Measurements from ENCODE around the gene TNS4. TPM values are rescaled to one million over a fixed set of nuclear protein-coding genes. Genes with fewer than 3 reads are reported as not detected.

Gene TNS4
- total and polyA plus RNA-seq, 9 of the 15 experiments (the other 6 are each of a cell fraction or from before 2014, with no cell fraction given): 0.04 to 0.73 (median 0.24) TPM; not detected in 1

DNA sequence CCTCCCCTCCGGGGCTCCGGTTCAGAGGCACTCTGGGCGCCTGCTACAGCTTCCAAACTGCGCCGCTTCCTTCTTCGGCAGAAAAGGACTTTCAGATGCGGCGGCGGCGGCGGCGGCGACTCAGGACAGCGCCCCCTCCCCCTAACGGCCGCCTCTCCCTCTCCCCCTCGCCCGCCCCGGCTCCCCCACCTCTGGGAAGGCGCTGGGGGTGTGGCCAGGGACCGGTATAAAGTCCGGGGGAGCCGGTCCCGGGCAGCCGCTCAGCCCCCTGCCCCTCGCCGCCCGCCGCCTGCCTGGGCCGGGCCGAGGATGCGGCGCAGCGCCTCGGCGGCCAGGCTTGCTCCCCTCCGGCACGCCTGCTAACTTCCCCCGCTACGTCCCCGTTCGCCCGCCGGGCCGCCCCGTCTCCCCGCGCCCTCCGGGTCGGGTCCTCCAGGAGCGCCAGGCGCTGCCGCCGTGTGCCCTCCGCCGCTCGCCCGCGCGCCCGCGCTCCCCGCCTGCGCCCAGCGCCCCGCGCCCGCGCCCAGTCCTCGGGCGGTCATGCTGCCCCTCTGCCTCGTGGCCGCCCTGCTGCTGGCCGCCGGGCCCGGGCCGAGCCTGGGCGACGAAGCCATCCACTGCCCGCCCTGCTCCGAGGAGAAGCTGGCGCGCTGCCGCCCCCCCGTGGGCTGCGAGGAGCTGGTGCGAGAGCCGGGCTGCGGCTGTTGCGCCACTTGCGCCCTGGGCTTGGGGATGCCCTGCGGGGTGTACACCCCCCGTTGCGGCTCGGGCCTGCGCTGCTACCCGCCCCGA, 58.0 kb downstream of the TNS4 start, which contains the start of gene IGFBP4 (continued):
- 0 out of 4 replicates have a peak, but pooled peaks of 1 of the 2 experiments have one; percentile 17 for TF ChIP-seq RCOR1 (IDR thresholded peaks at IDR 0.05; ENCODE audit: borderline replicate concordance in 1 of 2, low read depth in 2 of 2, low read length in 2 of 2)
- no peak for TF ChIP-seq TCFL5 (CRISPR knock-in tag; conservative IDR thresholded peaks at IDR 0.05)
- TF ChIP-seq, protein P1, sequence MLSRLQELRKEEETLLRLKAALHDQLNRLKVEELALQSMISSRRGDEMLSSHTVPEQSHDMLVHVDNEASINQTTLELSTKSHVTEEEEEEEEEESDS (CRISPR knock-in tag; IDR thresholded peaks at IDR 0.05): no peak
- TF ChIP-seq, protein P2, sequence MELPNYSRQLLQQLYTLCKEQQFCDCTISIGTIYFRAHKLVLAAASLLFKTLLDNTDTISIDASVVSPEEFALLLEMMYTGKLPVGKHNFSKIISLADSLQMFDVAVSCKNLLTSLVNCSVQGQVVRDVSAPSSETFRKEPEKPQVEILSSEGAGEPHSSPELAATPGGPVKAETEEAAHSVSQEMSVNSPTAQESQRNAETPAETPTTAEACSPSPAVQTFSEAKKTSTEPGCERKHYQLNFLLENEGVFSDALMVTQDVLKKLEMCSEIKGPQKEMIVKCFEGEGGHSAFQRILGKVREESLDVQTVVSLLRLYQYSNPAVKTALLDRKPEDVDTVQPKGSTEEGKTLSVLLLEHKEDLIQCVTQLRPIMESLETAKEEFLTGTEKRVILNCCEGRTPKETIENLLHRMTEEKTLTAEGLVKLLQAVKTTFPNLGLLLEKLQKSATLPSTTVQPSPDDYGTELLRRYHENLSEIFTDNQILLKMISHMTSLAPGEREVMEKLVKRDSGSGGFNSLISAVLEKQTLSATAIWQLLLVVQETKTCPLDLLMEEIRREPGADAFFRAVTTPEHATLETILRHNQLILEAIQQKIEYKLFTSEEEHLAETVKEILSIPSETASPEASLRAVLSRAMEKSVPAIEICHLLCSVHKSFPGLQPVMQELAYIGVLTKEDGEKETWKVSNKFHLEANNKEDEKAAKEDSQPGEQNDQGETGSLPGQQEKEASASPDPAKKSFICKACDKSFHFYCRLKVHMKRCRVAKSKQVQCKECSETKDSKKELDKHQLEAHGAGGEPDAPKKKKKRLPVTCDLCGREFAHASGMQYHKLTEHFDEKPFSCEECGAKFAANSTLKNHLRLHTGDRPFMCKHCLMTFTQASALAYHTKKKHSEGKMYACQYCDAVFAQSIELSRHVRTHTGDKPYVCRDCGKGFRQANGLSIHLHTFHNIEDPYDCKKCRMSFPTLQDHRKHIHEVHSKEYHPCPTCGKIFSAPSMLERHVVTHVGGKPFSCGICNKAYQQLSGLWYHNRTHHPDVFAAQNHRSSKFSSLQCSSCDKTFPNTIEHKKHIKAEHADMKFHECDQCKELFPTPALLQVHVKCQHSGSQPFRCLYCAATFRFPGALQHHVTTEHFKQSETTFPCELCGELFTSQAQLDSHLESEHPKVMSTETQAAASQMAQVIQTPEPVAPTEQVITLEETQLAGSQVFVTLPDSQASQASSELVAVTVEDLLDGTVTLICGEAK (IDR thresholded peaks at IDR 0.05): no peak
- TF ChIP-seq, protein P2 (CRISPR knock-in tag; IDR thresholded peaks at IDR 0.05): no peak
- no peak for TF ChIP-seq HDAC1 (IDR thresholded peaks at IDR 0.05)
- no peak for TF ChIP-seq BCOR (IDR thresholded peaks at IDR 0.05)
- no peak for TF ChIP-seq RHOXF2B (CRISPR knock-in tag; conservative IDR thresholded peaks at IDR 0.05)
- TF ChIP-seq, protein P3, sequence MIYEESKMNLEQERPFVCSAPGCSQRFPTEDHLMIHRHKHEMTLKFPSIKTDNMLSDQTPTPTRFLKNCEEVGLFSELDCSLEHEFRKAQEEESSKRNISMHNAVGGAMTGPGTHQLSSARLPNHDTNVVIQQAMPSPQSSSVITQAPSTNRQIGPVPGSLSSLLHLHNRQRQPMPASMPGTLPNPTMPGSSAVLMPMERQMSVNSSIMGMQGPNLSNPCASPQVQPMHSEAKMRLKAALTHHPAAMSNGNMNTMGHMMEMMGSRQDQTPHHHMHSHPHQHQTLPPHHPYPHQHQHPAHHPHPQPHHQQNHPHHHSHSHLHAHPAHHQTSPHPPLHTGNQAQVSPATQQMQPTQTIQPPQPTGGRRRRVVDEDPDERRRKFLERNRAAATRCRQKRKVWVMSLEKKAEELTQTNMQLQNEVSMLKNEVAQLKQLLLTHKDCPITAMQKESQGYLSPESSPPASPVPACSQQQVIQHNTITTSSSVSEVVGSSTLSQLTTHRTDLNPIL (CRISPR knock-in tag; IDR thresholded peaks at IDR 0.05): no peak
- TF ChIP-seq TFAM (CRISPR knock-in tag; conservative IDR thresholded peaks at IDR 0.05): no peak
- TF ChIP-seq EGR1 (conservative IDR thresholded peaks at IDR 0.05): no peak
- no peak for TF ChIP-seq TARDBP (IDR thresholded peaks at IDR 0.05)
- peak; percentile 70 for TF ChIP-seq SMAD4 (CRISPR knock-in tag; conservative IDR thresholded peaks at IDR 0.05)

Measured in K562 (cell line).